WTC11 (cell line): Measurements from ENCODE around the gene SNX14.
"Not testable (repeated sequence)": the region's sequence is repeated elsewhere in the genome, so short reads cannot be mapped to it uniquely, and the experiment has no call there.

Source experiments
- ATF1 ChIP-seq: sonication (generic); formaldehyde crosslinking; IDR thresholded peaks from 2 replicates; pipeline ENCODE4 v1.8.1; 2023; ENCODE audit warnings: mild to moderate bottlenecking, moderate library complexity, missing genetic modification reagents
- ATF3 ChIP-seq: sonication (generic); formaldehyde crosslinking; conservative IDR thresholded peaks from 2 replicates; pipeline ENCODE4 v1.8.1; 2022; ENCODE audit warnings: mild to moderate bottlenecking, missing genetic modification reagents
- CREB1 ChIP-seq: sonication (generic); formaldehyde crosslinking; IDR thresholded peaks from 2 replicates; pipeline ENCODE4 v1.8.0; 2023; ENCODE audit warnings: mild to moderate bottlenecking, missing genetic modification reagents
- CTCF ChIP-seq: fragments of 200-600 bp; IDR thresholded peaks from 2 replicates; pipeline ENCODE4 v1.8.0; 2022; ENCODE audit warnings: antibody characterized with exemption
- E2F4 ChIP-seq: sonication (generic); formaldehyde crosslinking; IDR thresholded peaks from 2 replicates; pipeline ENCODE4 v1.8.1; 2022; ENCODE audit warnings: low read depth, mild to moderate bottlenecking, moderate library complexity, missing genetic modification reagents, borderline replicate concordance
- FOXK1 ChIP-seq: sonication (generic); formaldehyde crosslinking; IDR thresholded peaks from 2 replicates; pipeline ENCODE4 v1.8.0; 2022; ENCODE audit warnings: mild to moderate bottlenecking, moderate library complexity, missing genetic modification reagents
- HMGXB4 ChIP-seq: sonication (generic); formaldehyde crosslinking; IDR thresholded peaks from 2 replicates; pipeline ENCODE4 v1.8.1; 2023; ENCODE audit warnings: mild to moderate bottlenecking, moderate library complexity, missing genetic modification reagents
- NR1H2 ChIP-seq: sonication (generic); formaldehyde crosslinking; IDR thresholded peaks from 2 replicates; pipeline ENCODE4 v1.9.0; 2021; ENCODE audit warnings: mild to moderate bottlenecking, moderate library complexity, missing genetic modification reagents
- TCF7 ChIP-seq: sonication (generic); formaldehyde crosslinking; IDR thresholded peaks from 2 replicates; pipeline ENCODE4 v1.8.0; 2022; ENCODE audit warnings: mild to moderate bottlenecking, low read depth, missing genetic modification reagents, moderate library complexity
- TEAD4 ChIP-seq: sonication (generic); formaldehyde crosslinking; IDR thresholded peaks from 2 replicates; pipeline ENCODE4 v1.8.0; 2022; ENCODE audit warnings: mild to moderate bottlenecking, missing genetic modification reagents
- TF ChIP-seq, protein P1 (sequence below): sonication (generic); formaldehyde crosslinking; IDR thresholded peaks from 2 replicates; pipeline ENCODE4 v1.8.1; 2023; ENCODE audit warnings: mild to moderate bottlenecking, missing genetic modification reagents
- TF ChIP-seq, protein P2 (sequence below): sonication (generic); formaldehyde crosslinking; IDR thresholded peaks from 2 replicates; pipeline ENCODE4 v1.8.1; 2023; ENCODE audit warnings: mild to moderate bottlenecking, missing genetic modification reagents, moderate library complexity
- TF ChIP-seq, protein P3 (sequence below): sonication (generic); formaldehyde crosslinking; IDR thresholded peaks from 2 replicates; pipeline ENCODE4 v1.8.0; 2022; ENCODE audit warnings: missing genetic modification reagents
- TF ChIP-seq, protein P4 (sequence below): sonication (generic); formaldehyde crosslinking; IDR thresholded peaks from 2 replicates; pipeline ENCODE4 v1.8.0; 2023; ENCODE audit warnings: missing genetic modification reagents

GRCh38 chr6:85524281-85524680 is 69.4 kb downstream of the SNX14 start:
- not testable (repeated sequence) for TF ChIP-seq HMGXB4 (CRISPR knock-in tag); TCF7 (CRISPR knock-in tag); CTCF; ATF1 (CRISPR knock-in tag); FOXK1; TEAD4 (CRISPR knock-in tag); NR1H2 (CRISPR knock-in tag); E2F4 (CRISPR knock-in tag); ATF3 (CRISPR knock-in tag); CREB1 (CRISPR knock-in tag)
- TF ChIP-seq, protein P1, sequence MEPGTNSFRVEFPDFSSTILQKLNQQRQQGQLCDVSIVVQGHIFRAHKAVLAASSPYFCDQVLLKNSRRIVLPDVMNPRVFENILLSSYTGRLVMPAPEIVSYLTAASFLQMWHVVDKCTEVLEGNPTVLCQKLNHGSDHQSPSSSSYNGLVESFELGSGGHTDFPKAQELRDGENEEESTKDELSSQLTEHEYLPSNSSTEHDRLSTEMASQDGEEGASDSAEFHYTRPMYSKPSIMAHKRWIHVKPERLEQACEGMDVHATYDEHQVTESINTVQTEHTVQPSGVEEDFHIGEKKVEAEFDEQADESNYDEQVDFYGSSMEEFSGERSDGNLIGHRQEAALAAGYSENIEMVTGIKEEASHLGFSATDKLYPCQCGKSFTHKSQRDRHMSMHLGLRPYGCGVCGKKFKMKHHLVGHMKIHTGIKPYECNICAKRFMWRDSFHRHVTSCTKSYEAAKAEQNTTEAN (CRISPR knock-in tag): not testable (repeated sequence)
- TF ChIP-seq, protein P2, sequence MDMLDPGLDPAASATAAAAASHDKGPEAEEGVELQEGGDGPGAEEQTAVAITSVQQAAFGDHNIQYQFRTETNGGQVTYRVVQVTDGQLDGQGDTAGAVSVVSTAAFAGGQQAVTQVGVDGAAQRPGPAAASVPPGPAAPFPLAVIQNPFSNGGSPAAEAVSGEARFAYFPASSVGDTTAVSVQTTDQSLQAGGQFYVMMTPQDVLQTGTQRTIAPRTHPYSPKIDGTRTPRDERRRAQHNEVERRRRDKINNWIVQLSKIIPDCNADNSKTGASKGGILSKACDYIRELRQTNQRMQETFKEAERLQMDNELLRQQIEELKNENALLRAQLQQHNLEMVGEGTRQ (CRISPR knock-in tag): not testable (repeated sequence)
- TF ChIP-seq, protein P3, sequence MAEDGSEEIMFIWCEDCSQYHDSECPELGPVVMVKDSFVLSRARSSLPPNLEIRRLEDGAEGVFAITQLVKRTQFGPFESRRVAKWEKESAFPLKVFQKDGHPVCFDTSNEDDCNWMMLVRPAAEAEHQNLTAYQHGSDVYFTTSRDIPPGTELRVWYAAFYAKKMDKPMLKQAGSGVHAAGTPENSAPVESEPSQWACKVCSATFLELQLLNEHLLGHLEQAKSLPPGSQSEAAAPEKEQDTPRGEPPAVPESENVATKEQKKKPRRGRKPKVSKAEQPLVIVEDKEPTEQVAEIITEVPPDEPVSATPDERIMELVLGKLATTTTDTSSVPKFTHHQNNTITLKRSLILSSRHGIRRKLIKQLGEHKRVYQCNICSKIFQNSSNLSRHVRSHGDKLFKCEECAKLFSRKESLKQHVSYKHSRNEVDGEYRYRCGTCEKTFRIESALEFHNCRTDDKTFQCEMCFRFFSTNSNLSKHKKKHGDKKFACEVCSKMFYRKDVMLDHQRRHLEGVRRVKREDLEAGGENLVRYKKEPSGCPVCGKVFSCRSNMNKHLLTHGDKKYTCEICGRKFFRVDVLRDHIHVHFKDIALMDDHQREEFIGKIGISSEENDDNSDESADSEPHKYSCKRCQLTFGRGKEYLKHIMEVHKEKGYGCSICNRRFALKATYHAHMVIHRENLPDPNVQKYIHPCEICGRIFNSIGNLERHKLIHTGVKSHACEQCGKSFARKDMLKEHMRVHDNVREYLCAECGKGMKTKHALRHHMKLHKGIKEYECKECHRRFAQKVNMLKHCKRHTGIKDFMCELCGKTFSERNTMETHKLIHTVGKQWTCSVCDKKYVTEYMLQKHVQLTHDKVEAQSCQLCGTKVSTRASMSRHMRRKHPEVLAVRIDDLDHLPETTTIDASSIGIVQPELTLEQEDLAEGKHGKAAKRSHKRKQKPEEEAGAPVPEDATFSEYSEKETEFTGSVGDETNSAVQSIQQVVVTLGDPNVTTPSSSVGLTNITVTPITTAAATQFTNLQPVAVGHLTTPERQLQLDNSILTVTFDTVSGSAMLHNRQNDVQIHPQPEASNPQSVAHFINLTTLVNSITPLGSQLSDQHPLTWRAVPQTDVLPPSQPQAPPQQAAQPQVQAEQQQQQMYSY (CRISPR knock-in tag): not testable (repeated sequence)
- TF ChIP-seq, protein P4, sequence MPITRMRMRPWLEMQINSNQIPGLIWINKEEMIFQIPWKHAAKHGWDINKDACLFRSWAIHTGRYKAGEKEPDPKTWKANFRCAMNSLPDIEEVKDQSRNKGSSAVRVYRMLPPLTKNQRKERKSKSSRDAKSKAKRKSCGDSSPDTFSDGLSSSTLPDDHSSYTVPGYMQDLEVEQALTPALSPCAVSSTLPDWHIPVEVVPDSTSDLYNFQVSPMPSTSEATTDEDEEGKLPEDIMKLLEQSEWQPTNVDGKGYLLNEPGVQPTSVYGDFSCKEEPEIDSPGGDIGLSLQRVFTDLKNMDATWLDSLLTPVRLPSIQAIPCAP (CRISPR knock-in tag): not testable (repeated sequence)
